WI38 (cell line): ENCODE results near the gene SNRNP200.

Experiments
- H3K4me3 ChIP-seq: 2 replicates; pipeline ENCODE4 v1.5.1; 2011; ENCODE audit warnings: low read depth, mild to moderate bottlenecking, control low read depth, low read length
- CTCF ChIP-seq: IDR thresholded peaks from 2 replicates; pipeline ENCODE4 v1.5.1; 2012; ENCODE audit warnings: low read depth, mild to moderate bottlenecking, control low read depth, low read length

The SNRNP200 gene

DNA sequence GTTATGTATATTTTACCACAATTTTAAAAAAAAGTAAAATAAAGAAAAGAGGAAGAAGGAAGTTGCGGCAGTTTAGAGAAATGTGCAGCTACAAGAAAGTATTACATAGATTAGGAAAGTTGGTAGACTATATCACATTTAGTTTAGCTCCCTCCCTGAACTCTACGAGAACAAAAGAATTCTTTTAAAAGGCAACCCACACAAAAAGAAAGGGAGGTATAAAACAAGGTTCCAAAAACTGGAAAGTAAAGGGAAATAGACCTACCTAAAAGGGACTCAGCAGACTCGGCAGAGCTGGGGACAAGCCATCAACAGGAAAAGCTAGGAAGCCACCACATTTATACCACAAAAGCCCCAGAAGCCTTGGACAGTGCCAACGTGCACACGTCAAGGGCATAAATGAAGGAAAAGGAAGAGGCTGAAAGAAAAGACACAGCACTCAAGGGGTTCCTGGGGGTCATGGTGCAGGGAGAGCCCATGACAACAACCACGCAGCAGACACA, 48.7 kb downstream of the SNRNP200 start:
- H3K4me3 ChIP-seq, result no peak overlapping the region
- no peak for TF ChIP-seq CTCF

GRCh38 chr2:96254571-96254970, 50.8 kb downstream of the SNRNP200 start:
- no peak for TF ChIP-seq CTCF
- H3K4me3 ChIP-seq, result no peak overlapping the region

DNA sequence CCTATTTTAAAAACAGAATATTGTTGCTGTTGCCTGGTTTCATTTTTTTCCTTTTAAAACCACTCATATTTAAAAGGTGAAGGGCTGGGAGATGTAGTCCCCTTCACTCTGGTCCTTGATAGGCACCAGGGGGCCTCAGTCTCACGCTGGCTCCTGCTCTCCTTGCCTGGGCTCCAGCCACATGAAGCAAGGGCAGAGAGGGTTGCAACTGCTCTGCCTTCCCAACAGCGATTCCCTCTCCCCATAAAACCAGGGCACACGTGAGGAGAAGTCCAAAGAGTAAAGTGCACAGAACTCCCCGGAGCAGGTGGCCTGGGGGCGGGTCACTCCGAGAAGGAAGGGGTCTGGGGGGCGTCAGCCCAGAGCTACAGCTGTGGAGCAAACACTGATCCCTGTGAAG, 52.3 kb downstream of the SNRNP200 start:
- no peak for TF ChIP-seq CTCF
- no peak overlapping the region for H3K4me3 ChIP-seq

DNA sequence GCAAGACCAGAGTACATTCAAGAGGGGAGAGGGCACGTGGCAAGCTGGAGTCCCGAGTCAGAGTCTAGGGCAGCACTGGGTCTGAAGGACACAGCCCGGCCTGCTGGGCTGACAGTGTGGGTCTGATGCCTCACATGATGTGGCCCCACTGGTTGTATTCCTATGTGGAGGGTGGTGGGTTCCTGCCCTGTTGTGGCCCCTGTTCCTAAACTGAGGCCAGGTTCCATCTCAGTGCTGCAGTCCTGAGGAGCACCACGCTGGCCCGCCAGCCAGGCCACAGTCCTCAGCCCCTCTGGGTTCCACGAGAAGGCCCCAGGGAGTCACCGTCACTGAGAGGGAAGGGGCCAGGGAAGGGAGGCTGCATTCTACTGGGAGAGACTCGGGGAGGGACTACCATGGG, 52.8 kb downstream of the SNRNP200 start:
- no peak for TF ChIP-seq CTCF
- H3K4me3 ChIP-seq, result no peak overlapping the region

DNA sequence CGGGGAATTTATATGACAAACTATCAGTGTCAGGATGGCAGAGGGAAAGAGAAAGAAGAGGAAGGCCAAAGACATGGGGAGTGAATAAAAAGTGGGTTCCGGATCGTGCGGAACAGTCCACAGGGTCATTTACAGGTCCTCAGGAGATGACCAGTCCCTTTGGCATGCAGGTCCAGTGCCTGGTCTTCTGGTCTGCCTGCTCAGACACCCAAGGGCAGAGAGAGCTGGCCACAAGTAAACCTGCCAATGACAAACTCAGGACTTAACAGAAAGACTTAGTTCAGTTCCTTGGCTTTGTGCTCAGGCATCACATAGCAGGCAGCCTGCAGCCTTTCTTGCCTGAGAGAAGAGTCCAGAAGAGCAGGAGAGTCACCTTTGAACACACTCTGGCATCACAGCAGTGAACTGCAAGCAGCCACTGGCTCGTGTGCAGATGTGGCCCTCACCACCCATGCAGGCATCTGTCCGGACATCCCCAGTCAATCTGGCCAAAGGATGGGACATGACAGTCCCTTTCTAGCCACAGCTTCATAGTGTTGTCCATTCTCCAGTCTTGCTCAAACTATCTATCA, 53.5 kb downstream of the SNRNP200 start:
- no peak for TF ChIP-seq CTCF
- no peak overlapping the region for H3K4me3 ChIP-seq

DNA sequence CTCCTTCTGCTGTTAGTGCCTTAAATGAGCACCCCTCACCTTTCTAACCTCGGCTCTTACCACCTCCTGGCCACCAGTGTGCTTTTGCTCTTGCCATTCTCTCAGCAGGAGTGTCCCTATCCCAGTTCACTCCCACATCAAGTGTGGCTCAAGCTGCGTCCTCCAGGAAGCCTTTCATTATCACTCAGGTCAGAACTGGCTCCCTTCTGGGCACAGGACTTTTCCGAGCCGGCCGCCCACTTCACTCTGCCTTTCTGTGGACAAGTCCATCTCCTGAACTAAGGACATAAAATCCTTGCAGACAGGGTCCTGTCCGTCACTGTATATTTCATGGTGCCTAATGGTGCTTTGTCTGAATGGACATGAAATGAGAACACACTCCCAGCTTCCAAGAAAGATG, 55.2 kb downstream of the SNRNP200 start:
- no peak overlapping the region for H3K4me3 ChIP-seq
- TF ChIP-seq CTCF, result no peak

GRCh38 chr2:96249654-96250053, 55.7 kb downstream of the SNRNP200 start:
- TF ChIP-seq CTCF, result no peak

More at GRCh38 chr2:96249654-96250053, 55.7 kb downstream of the SNRNP200 start:
- H3K4me3 ChIP-seq, result no peak overlapping the region
